Pons (tissue), 1 donor: Measurements from ENCODE around the gene PBX2.
A peak's percentile ranks its signal among the peaks of the same experiment; 100 is the strongest.
"Not testable (repeated sequence)": the region's sequence is repeated elsewhere in the genome, so short reads cannot be mapped to it uniquely, and the experiment has no call there.

Experiments
- DNase-seq: peaks from one replicate; pipeline ENCODE4 v3.0.0-alpha.2; 2016; ENCODE audit warnings: low spot score

PBX2 gene

DNA sequence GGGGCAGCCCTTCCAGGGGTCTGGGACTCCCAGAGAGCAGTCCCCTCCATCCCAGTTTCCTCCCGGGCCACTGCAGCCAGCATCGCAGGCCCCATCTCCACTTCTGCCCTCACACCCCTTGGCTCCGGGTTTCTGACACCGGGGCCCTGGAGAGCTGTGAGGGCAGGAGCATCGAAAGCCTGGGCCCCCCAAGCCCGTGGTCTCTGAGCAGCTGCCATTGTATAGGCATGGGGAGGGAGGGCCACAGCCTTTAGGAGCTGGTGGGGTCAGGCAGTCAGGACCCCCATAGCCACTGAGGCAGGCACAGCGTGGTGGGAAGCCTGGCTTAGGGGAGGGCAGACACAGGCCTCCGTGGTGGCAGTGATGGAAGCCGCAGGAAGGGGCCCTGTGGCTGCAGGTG, 12.2 kb upstream of the PBX2 start:
- no peak for DNase-seq

DNA sequence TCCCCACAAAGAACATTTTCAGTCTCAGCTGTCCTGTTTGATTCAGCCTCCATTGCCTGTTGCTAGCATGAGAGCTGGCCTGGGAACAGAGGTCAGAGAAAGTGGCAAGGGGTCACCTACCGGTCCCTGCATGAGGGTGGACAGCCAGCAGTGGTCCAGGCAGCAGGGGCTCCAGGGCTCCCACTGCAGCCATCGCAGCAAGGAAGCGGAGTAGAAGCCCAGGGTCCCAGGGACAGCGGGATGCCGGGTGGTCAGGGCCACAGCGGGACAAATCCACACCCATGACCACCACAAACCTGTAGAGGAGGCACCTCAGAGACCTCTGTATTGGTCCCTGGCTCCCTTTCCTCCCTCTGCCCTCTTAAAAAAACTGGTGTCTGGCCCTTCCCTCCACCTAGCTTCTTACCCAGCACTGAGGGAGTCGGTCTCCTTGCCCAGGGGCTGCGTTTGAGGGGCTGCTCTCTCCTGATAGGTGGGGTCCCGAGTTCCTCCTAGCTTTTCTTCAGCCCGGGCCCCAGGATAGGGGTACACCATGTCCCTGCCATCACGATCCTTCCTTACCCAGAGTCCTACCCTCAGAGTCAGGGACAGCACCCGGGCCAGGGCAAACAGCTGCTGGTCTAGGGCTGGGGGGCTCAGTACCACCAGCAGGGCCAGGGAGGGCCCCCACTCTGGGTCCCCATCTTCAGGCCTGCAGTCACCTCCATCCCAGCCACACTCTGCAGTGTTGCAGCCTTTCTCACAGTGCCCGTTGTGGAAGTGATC, 10.9 kb upstream of the PBX2 start:
- no peak for DNase-seq

DNA sequence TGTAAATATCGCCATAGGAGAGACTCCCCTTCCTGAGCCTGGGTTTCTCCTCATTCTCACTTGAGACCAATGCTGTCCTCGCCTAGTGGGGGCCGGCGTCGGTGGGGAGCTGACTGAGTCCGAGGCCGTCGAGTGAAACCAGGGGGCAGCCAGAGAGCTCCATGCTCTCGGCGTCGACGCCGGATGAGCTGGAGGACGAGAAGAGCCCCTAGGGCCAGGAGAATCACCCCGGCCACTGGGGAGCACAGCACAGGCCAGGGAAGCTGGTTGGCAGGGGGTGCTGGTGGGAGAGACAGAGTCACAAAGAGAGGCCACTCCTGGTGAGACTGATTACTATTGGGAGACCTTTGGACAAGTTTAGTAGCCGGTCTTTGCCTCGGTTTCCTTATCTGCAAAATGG, 8.9 kb upstream of the PBX2 start:
- no peak for DNase-seq

DNA sequence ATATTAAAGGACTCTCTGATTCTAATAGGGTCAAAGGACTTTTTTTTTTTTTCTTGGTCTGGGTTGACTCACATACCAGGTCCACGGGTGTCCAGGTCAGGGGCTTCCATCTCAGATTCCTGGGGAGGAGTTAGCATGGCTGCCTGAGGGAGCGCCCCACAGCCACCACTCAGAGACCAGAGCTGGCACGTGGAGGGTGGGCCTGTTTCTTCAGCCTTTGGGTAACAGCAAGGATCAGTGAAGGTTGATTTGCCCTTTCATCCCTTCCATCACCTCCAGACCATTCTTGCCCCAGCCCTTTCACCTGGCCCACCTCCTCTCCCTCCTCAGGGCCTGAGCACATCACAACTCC, 8.3 kb upstream of the PBX2 start:
- DNase-seq, result no peak

DNA sequence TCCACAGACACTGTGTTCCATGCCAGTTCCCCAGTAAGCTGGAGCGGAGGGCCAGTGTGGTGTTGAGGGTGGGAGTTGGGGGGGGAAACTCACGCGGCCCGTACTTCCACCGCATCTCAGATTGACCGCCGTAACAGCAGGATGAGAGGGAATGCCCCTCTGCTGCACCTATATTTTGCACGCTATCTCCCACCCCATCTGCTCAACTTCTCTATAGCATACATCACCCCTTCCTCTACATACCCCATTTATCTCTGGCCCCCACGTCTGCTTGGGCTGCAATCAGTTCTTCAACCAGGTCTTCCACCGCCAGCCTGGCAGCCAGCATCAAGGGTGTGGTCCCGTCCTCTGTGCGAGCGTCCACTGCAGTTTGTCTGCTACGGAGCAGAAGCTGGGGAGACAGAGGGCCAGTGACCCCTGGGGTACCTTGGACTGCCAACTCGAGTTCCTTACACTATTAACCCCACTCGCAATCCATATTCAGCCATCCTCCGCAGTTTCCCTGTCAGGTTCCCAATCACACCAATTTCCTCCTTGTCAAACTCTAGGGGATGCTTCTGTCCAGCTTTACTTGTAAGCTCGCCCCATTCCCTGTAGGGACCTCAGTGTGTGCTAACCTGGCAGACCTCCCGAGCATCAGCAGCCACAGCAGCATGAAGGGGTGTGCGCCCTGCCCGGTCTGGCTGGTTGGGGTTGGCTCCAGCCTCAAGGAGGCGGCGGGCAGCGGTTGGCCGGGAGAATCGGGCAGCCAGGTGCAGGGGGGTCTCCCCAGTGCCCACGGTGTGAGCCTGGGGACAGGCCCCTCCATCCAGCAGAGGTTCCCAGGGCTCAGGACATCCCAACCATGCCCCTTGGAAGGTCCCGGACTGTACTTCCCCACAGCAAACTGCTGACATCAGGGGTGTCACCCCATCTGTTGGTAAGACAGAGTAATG, 6.9 kb upstream of the PBX2 start:
- peak; percentile 74 for DNase-seq

DNA sequence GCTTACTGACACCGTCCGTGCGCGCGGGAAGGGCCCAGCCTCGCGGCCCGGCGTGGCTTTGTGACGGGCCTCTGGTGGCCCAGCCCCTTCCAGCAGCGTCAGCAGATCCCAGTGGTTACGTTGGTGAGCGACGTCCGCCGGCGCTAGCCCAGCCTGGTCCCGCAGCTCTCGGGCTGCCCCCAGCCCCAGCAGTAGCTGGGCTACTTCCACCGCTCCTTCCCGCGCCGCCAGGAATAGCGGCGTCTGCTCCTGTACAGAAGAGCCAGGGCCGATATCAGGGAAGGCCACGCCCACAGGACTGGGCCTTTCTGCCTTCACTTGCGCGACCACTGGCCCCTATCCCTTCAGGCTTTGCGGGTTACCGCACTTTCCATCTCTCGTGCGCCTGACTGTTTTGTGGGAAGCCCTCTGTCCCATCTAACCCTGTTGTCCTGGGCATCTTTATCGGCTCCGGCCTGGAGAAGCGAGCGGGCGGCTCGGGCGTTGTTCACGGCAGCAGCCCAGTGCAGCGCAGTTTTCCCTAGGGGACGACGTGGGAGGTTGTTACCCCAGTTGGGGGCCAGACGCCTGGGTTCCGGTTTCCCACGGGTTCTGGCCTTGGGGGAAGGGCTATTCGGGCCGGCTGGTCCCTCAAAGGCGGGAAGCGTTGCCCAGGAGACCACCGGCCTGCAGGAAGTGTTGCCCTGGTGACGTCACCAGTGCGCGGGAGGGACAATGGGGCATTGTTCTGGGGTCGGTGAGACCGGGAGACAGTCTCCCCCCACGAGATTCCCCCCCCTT, 6.1 kb upstream of the PBX2 start:
- peak; percentile 95 for DNase-seq

DNA sequence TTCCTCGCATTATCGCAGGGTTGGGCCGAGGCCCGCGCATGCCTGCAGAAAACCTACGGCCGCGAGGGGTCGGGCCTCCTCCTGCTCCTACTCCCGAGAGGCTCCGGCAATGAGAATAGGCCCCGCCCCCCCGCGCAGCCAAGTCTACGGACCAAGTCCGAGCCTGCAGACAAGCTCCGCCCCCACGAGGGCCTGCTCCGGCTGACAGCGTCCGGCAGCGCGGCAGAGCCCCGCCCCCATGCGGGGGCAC, 5.6 kb upstream of the PBX2 start:
- DNase-seq, result peak; percentile 100

DNA sequence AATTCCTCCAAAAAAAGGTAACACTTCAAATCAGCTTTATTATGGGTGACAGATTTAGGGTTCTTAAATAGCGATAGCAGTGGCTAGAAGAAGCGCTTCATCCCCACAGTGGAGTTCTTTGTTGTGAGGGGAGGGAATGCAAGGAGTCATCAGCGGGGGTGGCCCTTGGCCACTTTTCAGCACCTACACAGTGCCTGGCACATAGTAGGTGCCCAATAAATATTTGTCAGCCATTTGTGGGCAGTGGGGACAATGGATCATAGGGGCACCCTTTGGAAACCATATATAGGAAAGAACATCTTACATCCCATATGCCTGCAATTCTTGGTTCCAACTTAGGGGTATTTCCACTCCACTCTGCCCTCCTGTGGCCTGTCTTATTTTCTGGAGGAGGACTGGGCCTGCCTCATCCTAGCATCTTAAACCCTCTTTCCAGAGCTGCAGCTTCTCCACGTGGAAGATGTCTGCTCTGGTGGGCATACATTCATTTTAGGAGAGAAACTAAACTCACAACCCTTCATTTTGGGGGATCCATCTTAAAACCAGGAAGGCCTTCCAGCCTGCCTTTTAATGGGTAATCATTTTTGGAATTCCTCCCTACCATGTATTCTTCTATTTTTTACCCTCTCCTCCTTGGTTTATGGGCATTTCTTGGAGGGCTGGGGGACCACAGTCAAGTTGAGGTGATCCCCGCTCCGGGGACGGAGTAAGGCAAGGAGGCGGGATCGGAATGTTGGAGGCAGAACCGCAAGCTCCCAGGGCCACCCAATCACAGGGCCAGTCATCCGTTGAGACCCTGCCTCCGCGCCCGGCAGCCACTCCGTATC, 5.0 kb upstream of the PBX2 start:
- peak; percentile 84 for DNase-seq

DNA sequence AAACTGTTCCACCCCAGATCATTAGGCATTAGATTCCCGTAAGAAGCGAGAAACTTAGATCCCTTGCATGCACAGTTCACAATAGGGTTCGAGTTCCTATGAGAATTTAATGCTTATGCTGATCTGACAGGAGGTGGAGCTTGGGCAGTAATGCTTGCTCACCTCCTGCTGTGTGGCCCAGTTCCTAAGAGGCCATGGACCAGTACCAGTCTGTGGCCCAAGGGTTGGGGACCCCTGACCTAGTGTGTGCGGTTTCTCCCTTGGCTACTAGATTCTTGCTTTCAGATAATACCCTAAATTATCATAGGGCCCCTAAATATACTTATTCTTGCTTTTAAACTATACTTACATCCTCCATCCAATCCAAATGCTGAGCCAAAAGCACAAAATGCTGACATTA, 4.4 kb upstream of the PBX2 start:
- DNase-seq, result no peak

DNA sequence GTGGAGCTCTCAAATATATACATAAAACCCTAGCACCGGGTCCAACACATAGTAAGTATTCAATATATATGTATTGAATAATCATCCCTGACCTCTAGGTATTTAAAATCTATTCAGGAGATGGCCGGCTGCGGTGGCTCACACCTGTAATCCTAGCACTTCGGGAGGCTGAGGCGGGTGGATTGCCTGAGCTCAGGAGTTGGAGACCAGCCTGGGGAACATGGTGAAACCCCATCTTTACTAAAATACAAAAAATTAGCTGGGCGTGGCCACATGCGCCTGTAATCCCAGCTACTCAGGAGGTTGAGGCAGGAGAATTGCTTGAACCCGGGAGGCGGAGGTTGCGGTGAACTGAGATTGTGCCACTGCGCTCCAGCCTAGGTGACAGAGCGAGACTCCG, 3.1 kb upstream of the PBX2 start:
- DNase-seq, result not testable (repeated sequence)

DNA sequence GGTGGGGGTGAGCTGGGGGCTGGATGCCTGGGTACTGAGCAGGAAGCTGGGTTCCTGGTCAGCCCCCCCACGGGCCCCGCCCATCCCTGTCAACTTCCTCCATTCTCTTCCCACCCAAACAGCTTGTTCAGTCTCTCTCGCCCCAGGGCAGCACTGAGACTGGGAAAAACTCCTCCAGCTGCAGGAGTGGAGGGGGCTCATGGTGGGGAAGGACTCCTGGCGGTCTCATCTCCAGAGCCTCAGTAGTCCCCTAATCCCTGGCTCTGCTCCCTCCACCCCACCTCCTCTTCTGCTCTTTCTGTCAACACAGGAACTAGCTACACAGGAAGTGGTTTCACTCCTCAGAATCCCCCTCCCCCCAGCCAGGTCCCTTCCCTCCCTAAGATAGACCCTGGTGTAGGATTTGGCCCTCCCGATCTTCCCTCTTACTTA, 2.6 kb upstream of the PBX2 start, which contains the start of gene GPSM3:
Gene GPSM3, minus strand, starts transcription at position 36 of the 432 bp plus-strand sequence. CDS start 130 bp downstream, outside the sequence.
- DNase-seq, result peak; percentile 55

DNA sequence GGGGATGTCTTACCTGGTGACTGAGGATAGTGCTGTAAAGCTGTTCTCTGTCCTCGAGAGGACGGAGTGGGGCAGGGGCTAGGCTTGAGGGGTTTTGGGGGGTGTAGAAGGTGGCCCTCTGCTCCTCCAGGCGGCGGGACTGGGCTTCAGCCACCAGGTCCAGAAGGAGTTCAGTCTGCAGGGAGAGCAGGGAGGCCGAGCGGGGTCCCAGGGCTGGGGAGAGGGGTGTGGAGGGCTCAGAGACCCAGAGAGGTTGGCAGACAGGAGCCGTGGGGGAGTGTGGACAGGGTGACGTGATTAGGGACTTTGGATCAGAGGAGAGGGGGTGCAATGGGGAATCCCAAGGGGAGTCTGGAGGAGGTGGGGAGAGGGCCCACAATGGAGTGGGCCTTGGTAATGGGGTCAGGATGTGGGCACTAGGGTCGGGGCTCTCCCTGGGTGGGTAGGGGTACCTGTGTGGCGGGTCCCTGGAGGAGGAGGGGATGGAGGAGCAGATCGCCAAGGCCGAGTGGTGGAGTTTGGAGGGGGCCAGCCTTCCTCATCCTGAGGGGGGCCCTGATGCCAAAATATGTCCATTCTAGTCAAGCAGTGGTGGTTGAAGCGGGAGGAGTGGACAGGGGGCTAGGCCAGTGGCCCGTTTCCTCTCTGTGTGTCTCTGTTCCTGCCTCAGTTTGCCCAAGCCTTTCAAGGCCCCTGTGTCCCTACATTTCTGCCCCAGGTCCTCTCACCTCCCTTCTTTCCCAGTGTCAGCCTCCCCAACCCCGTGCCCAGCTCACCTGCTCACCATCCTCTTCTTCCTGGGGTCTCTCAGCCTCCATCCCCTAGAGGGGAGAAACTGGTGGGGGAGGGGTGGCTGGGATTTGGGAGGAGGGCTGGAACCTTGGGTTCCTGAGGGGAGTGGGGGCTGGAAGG, 1.9 kb upstream of the PBX2 start:
- no peak for DNase-seq

DNA sequence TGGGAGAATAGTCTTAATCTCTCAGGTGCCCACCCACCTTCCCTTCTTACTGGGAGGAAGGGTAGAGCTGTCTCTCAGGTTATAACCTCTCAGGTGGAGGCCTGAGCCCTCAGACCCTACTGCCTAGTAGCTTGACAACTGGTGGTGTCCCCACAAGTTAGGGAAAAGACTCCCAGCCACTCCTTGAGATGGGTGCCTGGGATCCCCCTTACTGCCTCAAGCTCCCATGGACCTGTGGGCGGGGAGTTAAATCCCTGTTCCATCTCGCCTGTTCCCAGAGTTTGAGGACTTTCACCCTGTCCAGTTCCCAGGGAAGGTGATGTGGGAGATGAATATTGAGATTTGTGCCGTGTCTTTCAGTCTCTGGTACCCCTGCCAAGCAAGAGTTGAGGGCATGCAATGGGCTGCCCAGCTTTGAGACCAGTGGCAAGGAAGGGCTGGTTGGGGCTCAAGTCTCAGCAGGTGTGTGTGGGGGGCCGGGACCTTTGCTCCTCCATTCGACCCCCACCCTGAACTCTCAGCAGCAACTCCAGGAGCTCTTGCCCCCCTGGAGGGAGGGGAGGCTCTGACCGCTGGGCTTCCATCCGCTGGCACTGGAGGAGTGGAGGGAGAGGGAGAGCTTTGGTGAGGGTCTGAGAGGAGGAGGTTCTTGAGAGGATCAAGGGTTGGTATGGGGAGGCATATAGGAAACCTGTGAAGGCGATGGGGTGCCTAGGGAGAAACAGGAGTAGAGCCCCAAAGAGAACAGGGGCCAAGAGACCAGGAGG, 1.1 kb upstream of the PBX2 start:
- DNase-seq, result no peak

DNA sequence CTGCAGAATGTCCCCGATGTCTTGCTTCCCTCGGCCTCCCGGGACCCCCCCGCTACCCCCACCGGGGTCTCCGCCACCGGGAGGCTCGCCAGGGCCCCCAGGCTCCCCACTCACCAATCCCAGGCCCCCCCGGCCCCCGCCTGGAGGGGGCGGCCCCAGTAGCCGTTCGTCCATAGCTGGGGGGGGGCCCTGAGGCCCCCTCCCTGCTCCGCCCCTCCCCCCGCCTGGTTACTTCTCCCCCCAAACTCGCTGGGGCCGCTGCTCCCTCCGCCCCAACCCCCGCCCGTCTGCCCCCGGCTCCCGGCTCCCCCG, 304 bp downstream of the PBX2 start:
- DNase-seq, result no peak

DNA sequence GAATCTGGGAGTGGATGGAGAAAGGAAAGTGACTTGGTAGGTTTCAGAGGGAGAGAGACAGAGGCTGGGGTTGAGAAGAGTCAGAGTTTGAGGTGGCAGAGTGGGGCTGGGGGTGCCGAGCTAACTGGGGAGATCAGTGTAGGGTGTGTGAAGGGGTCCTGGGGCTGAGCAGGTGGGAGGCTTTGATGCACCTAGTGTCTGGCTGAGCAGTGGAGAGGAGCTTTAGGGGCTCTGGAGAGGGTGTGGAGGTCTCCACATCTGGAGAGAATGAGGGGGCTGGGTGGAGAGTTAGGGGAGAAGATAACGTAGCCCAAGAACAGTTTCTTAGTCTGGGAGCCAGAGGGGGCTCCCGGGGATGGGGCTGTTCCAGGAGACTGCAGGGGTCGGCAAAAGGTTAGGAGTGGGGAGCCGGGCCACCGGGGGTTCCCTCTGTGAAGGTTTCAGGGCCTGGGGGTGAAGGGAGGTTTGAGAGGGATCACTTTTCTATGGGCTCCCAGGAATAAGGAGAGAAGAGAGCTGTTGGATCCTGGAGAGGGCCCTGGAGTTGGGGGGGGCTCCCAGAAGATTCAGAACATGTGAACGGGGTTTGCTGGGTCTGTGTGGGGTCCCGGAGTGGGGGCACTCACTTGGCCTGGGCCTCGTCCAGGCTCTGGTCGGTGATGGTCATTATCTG, 797 bp downstream of the PBX2 start:
- no peak for DNase-seq

DNA sequence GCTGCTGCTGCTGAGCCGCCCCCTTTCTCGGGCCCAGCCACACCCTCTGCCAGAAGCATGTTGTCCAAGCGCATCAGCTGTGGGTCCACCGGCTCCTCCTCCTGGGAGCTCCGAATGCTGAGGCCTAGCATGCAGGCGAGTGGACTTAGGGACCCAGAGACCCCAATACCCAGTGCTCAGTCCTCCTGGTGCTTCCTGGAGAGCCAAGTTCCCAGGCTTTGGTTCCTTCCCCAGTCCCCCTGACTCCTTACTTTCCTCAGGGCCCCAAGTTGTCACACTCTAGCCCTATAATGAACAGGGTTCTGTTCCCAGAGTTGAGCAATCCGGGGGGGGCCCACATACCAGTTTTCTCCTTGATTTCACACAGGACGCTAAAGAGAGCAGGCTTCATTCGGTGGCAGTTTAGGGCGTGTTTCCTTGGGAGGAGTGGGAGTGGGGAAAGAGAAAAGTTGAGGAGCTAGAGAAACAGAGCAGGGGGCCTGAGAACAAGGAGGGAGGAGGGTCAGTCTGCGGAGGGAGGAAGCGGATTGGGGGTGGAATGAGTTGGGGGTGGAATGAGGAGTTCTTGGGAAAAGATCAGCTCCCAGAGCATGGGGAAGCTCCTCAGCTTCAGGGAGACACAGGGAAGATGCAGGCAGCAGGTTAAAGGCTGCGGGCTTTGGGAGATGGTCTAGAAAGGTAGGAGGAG, 1.5 kb downstream of the PBX2 start:
- no peak for DNase-seq

DNA sequence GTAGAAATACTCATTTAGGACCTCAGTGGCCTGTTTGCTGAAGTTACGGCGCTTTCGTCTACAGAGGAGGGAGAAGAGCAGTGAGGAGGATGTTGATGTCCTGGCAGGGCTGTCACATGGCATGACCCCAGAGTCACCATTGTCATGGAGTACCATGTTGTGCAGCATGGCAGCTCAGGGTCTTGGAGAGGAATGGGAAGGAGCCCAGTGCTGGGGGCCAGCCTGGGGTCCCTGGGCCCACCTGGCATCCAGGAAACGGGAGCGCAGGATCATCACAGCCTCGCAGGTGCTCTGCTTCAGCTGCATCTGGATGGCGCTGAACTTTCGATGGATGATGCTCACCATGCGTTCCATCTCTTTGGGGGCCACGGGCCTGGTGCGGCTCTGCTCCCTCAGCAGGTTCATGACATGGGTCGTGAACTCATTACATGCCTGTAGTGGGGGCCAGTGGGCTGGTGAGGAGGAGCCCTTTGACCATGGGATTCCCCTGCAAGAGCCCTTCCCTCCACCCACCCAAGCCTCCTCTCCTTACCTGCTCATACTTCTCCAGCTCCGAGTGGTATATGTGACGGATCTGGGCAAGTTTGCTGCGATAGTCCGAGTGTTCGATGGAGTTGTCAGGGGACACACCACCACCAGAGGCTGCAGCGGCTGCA, 2.1 kb downstream of the PBX2 start:
- not testable (repeated sequence) for DNase-seq

DNA sequence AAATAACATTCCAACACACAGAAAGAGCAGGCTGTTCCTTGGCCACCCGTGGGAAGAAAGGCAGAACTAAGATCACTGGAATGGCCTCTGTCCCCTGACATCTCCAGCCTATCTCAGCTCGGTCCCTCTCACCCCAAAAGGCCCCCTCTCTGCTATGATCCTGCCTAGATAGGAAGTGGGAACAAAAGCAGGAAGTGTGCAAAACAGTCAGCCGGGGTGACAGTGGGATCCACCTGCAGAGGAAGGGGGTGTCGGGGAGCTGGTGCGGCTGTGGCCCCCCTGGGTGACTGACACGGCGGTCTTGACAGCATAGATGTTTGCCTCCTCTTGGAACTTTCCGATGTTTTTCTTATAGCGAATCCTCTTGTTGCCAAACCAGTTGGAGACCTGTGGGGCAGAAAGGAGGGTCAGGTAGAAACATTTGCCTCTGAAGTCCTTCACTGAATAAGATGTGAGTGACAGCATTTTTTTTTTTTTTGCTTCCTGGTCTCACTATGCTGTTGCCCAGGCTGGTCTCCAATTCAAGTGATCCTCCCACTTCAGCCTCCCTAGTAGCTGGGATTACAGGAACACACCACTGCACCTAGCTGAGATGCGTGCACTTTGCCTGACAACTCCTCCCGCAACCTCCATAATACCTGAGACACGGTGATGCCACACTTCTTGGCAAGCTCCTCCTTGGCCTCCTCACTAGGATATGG, 2.8 kb downstream of the PBX2 start:
- no peak for DNase-seq
